Ovary (tissue), 9 donors: ENCODE results near the gene ABCG5. TPM values are rescaled to one million over a fixed set of nuclear protein-coding genes. Genes with fewer than 3 reads are reported as not detected.

ENCODE experiments used
- DNase-seq, 5 donors: peaks; one replicate each; pipeline ENCODE4 v3.0.0-alpha.2; 2019 to 2020
- H3K27ac ChIP-seq, 2 donors: fragments of 200-600 bp; one replicate each; pipeline versions ENCODE4 v1.5.1 to v1.8.0; 2019 to 2022
- H3K27me3 ChIP-seq: fragments of 200-600 bp; one replicate; pipeline ENCODE4 v1.8.0; 2022
- H3K36me3 ChIP-seq: fragments of 200-600 bp; sonication (generic); one replicate; pipeline ENCODE4 v1.5.1; 2019
- H3K4me1 ChIP-seq: one replicate; pipeline ENCODE4 v1.8.1; 2013; ENCODE audit warnings: mild to moderate bottlenecking, moderate library complexity; ENCODE audit not compliant: insufficient read depth
- H3K4me3 ChIP-seq: fragments of 200-600 bp; sonication (generic); one replicate; pipeline ENCODE4 v1.5.1; 2017
- H3K9me3 ChIP-seq, 2 donors: fragments of 200-600 bp in 1 of 2; sonication (generic) in 1 of 2; one replicate each; pipeline versions ENCODE4 v1.5.1 to v1.8.1; 2013 to 2019; ENCODE audit warnings: mild to moderate bottlenecking in 1 of 2, moderate library complexity in 1 of 2
- EP300 ChIP-seq: sonication (generic); formaldehyde crosslinking; IDR thresholded peaks from one replicate; pipeline ENCODE4 v1.6.1; 2017; ENCODE audit warnings: antibody characterized with exemption
- POLR2A ChIP-seq: fragments of 450-650 bp; IDR thresholded peaks from one replicate; pipeline ENCODE4 v1.6.1; 2017; ENCODE audit warnings: antibody characterized with exemption, mild to moderate bottlenecking, moderate library complexity
- WGBS, 3 donors: extraction: QIAGEN DNeasy Blood & Tissue Kit in 1 of 3; methylation state at CpG; one replicate each; pipeline versions ENCODE4 v1.1.5 to v1.1.7; 2013 to 2017; 5-methylcytosine and 5-hydroxymethylcytosine counted together
- intact Hi-C, 4 donors: fragments of 100-400 bp; cut with DNase I; formaldehyde crosslinking; loops; one replicate each; pipeline versions ENCODE4 v1.11.0 to v1.15.1; 2022 to 2023
- polyA plus RNA-seq, 2 donors: library from polyadenylated mRNA; stranded (reverse); fragments of 200-250 nt in 1 of 2; fragments of 350-450 nt in 1 of 2; fragmentation: Illumina TruSeq in 1 of 2; extraction: RNeasy Lipid Tissue Mini Kit (QIAGEN cat#74804) in 1 of 2; gene quantifications; one replicate each; pipeline ENCODE4 v1.2.3, GENCODE V29; 2013 to 2014
- total RNA-seq, 7 donors: library from RNA; depleted of rRNA in 2 of 7; stranded (reverse); fragments of >200 nt in 2 of 7; fragmentation: NEBNext Ultra II Directional in 3 of 7; extraction: Animal tissue kit (Norgen Biotek cat#: 25700) in 3 of 7; gene quantifications; one replicate each; pipeline versions ENCODE4 v1.1.0 to v1.2.4, GENCODE V29; 2016 to 2023
- TF ChIP-seq, protein P1 (sequence below), 3 donors: fragments of 450-650 bp in 2 of 3; fragments of 200-600 bp in 1 of 3; IDR thresholded peaks; one replicate each; pipeline versions ENCODE4 v1.5.1 to v1.8.0; 2016 to 2022; ENCODE audit warnings: antibody characterized with exemption in 3 of 3, mild to moderate bottlenecking in 1 of 3
- donor health status: DM: no; HTN: no; CAD: no; lungs with moderate emphysema.
- donor health status: DM: no; HTN: no; CAD: no.
- donor health status: Bipolar disorder and iron deficiency.
- donor health status: DM: yes; HTN: yes; CAD: no.
- donor health status: DM: no; HTN: no; CAD: no.
- donor health status: DM: yes; HTN: yes; CAD: no.

ABCG5 gene
- total and polyA plus RNA-seq, 9 donors, result 0.10 TPM; not detected in 8

DNA sequence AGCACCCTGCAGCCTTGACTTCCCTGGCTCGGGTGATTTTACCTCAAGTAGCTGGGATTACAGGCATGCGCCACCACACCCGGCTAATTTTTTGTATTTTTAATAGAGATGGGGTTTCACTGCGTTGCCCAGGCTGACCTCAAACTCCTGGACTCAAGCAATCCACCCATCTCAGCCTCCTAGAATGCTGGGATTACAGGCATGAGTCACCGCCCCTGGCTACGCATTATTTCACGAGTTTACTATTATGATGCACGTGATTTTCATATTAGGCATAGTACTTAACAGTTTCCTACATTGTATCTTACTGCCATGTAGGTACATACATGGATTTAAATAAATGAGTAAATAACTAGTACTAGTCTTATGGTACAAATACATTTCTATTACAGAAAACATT lies 60.4 kb downstream of the ABCG5 start:
- H3K27me3 ChIP-seq, result no peaks in the 10 kb centered on the region
- H3K4me1 ChIP-seq, result peaks cover 2% of the 10 kb centered on the region
- no peak for TF ChIP-seq POLR2A
- TF ChIP-seq, protein P1, sequence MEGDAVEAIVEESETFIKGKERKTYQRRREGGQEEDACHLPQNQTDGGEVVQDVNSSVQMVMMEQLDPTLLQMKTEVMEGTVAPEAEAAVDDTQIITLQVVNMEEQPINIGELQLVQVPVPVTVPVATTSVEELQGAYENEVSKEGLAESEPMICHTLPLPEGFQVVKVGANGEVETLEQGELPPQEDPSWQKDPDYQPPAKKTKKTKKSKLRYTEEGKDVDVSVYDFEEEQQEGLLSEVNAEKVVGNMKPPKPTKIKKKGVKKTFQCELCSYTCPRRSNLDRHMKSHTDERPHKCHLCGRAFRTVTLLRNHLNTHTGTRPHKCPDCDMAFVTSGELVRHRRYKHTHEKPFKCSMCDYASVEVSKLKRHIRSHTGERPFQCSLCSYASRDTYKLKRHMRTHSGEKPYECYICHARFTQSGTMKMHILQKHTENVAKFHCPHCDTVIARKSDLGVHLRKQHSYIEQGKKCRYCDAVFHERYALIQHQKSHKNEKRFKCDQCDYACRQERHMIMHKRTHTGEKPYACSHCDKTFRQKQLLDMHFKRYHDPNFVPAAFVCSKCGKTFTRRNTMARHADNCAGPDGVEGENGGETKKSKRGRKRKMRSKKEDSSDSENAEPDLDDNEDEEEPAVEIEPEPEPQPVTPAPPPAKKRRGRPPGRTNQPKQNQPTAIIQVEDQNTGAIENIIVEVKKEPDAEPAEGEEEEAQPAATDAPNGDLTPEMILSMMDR (IDR thresholded peaks at IDR 0.05), result no peak
- TF ChIP-seq EP300, result no peak
- no peak for DNase-seq
- intact Hi-C loops, result no loop called here
- no peak overlapping the region for H3K27ac ChIP-seq
- no peak overlapping the region for H3K4me3 ChIP-seq
- no peaks in the 10 kb centered on the region for H3K9me3 ChIP-seq
- WGBS, 3 donors, result 93 to 97% (median 95%) methylated on average over 8 of the region's 8 CpGs
- H3K36me3 ChIP-seq, result no peaks in the 10 kb centered on the region

DNA sequence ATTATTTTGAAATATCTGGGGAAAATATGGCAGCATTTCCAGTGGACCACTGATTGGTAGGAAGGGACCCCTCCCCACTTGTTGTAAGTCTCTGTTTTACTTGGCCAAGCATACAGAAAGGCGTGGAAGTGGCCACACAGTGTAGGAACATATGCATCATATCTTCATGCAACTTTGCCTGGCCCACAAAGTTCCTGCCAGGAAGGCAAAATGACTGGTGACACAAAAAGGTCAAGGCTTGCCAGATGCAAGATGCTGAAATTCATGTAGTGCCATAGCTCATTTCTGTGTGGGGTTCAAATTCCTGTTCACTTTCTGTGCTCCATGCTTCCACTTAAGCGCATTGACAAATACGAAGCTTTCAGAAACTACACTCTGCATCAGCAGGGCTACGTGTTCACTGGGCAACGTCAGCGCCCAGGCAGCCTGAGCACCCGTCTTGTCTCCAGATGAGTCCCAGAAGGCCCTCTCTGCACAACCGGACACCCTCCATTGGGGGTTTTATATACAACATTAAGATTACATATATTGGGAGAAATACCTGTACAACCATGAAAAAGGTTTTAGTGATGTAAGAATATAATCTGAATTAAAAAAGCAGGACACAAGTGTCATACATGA lies 61.2 kb downstream of the ABCG5 start:
- TF ChIP-seq POLR2A, result no peak
- TF ChIP-seq, protein P1 (IDR thresholded peaks at IDR 0.05), result no peak
- no peak for TF ChIP-seq EP300
- DNase-seq, result no peak
- Histone ChIP-seq H3K4me1 (peaks cover 2% of the 10 kb centered on the region), H3K36me3 (no peaks in the 10 kb centered on the region), H3K27ac (no peak overlapping the region), H3K9me3 (no peaks in the 10 kb centered on the region), H3K27me3 (no peaks in the 10 kb centered on the region), H3K4me3 (no peak overlapping the region)
- intact Hi-C loops, result no loop called here
- 92 to 95% (median 95%) methylated on average over 8 of the region's 8 CpGs for WGBS, 3 donors

DNA sequence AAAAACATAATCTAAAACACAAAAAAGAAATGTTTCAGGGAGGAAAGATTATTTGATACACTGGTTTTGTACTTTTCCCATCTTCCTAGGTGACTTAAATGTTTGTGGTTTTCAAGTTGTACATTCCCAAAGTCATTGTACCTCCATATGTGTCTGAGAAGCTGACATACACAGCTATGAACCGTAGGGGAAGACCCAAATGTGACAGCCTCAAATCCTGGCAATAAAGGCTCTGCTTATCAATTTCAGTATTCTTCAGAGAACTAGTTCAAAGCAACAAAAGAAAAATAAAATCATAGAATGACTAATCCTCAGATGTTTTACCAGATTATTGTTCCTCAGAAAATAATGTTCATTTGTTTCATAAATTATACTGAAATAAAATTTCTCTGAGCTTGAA lies 62.3 kb downstream of the ABCG5 start:
- TF ChIP-seq POLR2A (no peak), EP300 (no peak)
- TF ChIP-seq, protein P1 (IDR thresholded peaks at IDR 0.05), result no peak
- intact Hi-C loops, result no loop called here
- Histone ChIP-seq H3K27me3 (no peaks in the 10 kb centered on the region), H3K4me1 (peaks cover 2% of the 10 kb centered on the region), H3K27ac (no peak overlapping the region), H3K36me3 (no peaks in the 10 kb centered on the region), H3K9me3 (no peaks in the 10 kb centered on the region), H3K4me3 (no peak overlapping the region)
- no peak for DNase-seq
- WGBS, 3 donors, result 77 to 90% (median 84%) methylated on average over 1 of the region's 1 CpG

DNA sequence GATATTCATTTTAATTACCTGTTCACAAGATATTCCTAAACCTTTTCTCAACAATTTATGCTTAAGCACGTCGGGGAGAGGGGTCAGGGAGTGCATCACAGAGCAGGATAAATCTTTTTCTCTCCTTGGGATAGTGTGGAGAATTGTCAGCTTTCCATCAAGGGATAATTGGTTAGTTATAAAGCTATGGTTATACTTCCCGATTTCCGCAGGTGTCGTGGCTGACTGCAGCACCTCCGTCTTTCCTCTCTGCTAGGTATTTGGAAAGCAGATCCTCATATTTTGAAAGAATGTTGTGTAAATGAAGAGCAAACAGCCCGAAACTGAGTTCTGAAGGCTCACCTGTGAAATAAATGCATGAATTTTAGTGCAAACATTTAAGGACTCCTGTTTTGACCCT lies 64.0 kb downstream of the ABCG5 start:
- Histone ChIP-seq H3K36me3 (no peaks in the 10 kb centered on the region), H3K4me1 (peaks cover 2% of the 10 kb centered on the region), H3K27ac (peak overlapping the region in 1 of 2 donors; percentile 90), H3K9me3 (no peaks in the 10 kb centered on the region), H3K4me3 (peak overlapping the region; percentile 60), H3K27me3 (no peaks in the 10 kb centered on the region)
- WGBS, 3 donors, result 7 to 20% (median 8%) methylated on average over 7 of the region's 7 CpGs
- DNase-seq, result no peak
- intact Hi-C loops, result no loop called here
- no peak for TF ChIP-seq EP300
- TF ChIP-seq, protein P1 (IDR thresholded peaks at IDR 0.05), result no peak
- no peak for TF ChIP-seq POLR2A
